ENCODE measurements around the gene EEF1AKMT1.

Gene EEF1AKMT1

DNA sequence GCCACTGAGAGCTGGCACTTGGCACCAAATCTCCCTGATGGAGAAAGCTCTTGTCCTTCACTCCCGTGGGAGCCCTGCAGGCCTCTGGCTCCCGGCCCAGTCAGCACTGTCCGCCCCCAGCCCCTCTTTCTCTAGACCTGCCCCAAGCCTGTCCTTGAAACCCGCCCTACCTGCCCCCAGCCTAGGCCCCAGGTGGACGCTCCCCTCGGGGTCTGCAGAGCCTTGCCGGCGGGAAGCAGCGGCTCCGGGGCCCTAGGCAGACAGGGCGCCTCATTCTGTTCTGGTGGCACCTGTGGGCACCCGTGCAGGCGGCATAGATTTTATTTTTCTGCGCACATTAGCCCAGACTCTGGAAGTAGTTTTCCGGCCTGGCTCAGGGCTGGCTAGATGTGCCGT lies 52.7 kb downstream of the EEF1AKMT1 start:
- Histone ChIP-seq H3K4me3 (ENCODE audit: insufficient read depth, low read depth, low read length) (peak overlapping the region; percentile 27), H3K27me3 (ENCODE audit: control insufficient read depth, insufficient read depth, low read length, poor library complexity, severe bottlenecking) (peaks cover 32% of the 10 kb centered on the region), H3K36me3 (ENCODE audit: control insufficient read depth, insufficient read depth, low read length) (no peaks in the 10 kb centered on the region), H3K9me3 (ENCODE audit: control insufficient read depth, low read length) (no peaks in the 10 kb centered on the region), H3K27ac (ENCODE audit: insufficient read depth, low read depth, low read length, poor library complexity, severe bottlenecking) (no peak overlapping the region), H3K4me1 (ENCODE audit: control insufficient read depth, insufficient read depth, low read length) (peaks cover 15% of the 10 kb centered on the region)
- 83 to 84% methylated on average over 16 of the region's 16 CpGs for WGBS, 2 experiments

DNA sequence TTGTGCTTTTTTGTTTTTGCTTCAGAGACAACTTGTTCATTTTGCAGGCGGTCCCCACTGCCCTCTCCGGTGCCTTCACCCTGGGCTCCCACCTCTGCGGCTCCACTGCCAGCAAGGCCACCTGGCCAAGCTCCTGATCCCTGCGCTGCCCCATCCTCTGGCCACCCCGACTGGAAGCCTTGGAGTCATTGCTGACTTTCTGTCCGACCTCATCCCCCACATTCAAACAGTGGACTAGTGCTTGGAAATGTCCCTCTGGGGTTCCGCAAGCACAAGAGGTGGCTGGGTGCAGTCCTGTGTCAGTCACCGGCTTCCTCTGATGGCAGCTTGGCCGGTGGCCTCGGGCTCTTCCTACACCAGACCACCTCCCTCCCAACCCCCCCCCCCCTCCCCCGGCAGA lies 53.3 kb downstream of the EEF1AKMT1 start:
- 88 to 89% methylated on average over 10 of the region's 11 CpGs for whole genome bisulfite sequencing, 2 experiments
- H3K36me3 ChIP-seq (ENCODE audit: control insufficient read depth, insufficient read depth, low read length), result no peaks in the 10 kb centered on the region
- H3K4me3 ChIP-seq (ENCODE audit: insufficient read depth, low read depth, low read length), result no peak overlapping the region
- H3K9me3 ChIP-seq (ENCODE audit: control insufficient read depth, low read length), result no peaks in the 10 kb centered on the region
- H3K27ac ChIP-seq (ENCODE audit: insufficient read depth, low read depth, low read length, poor library complexity, severe bottlenecking), result no peak overlapping the region
- H3K27me3 ChIP-seq (ENCODE audit: control insufficient read depth, insufficient read depth, low read length, poor library complexity, severe bottlenecking), result peaks cover 32% of the 10 kb centered on the region
- peaks cover 15% of the 10 kb centered on the region for H3K4me1 ChIP-seq (ENCODE audit: control insufficient read depth, insufficient read depth, low read length)

DNA sequence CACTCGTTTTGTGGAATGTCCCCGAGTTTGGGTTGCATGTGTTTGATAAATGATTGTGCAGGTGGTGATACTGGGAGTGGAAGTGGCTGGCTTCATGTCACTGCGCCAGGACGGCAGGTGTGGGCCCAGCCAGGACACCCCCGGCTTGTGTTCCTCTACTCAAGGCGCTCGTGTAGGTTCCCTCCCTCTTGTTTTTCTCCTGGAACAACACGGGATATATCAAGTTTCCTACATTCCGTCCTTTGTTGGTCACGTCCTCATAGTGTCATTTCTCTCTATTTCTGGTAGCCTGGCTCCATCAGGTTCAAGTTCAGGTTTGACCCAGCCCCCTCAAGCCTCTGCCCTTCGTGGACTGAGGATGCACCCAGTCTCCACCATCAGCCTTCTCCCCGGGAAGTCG lies 54.0 kb downstream of the EEF1AKMT1 start:
- Histone ChIP-seq H3K9me3 (ENCODE audit: control insufficient read depth, low read length) (no peaks in the 10 kb centered on the region), H3K36me3 (ENCODE audit: control insufficient read depth, insufficient read depth, low read length) (no peaks in the 10 kb centered on the region), H3K27ac (ENCODE audit: insufficient read depth, low read depth, low read length, poor library complexity, severe bottlenecking) (no peak overlapping the region), H3K4me3 (ENCODE audit: insufficient read depth, low read depth, low read length) (no peak overlapping the region), H3K4me1 (ENCODE audit: control insufficient read depth, insufficient read depth, low read length) (peaks cover 15% of the 10 kb centered on the region), H3K27me3 (ENCODE audit: control insufficient read depth, insufficient read depth, low read length, poor library complexity, severe bottlenecking) (peaks cover 32% of the 10 kb centered on the region)
- 90 to 92% methylated on average over 13 of the region's 13 CpGs for WGBS, 2 experiments

DNA sequence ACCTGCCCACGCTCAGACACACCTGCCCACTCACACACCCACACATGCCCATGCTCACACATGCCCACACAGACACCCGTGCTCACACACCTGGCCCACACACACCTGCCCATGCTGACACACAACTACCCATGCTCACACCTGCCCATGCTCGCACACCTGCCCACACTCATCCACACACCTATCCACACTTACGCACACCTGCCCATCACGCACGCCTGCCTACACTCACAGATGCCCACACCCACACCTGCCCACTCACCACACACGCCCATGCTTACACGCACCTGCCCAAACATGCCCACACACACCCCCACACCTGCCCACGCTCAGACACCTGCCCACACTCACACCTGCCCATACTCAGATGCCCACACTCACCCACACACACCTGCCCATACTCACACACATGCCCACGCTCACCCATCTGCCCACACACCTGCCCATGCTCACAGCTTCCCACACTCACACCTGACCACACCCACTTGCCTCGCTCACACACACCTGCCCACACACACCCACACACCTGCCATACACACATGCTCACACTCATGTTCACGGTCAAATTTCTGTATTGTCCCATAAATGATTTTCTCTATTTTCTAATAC lies 54.7 kb downstream of the EEF1AKMT1 start:
- peaks cover 32% of the 10 kb centered on the region for H3K27me3 ChIP-seq (ENCODE audit: control insufficient read depth, insufficient read depth, low read length, poor library complexity, severe bottlenecking)
- 89 to 92% methylated on average over 12 of the region's 12 CpGs for WGBS, 2 experiments
- no peaks in the 10 kb centered on the region for H3K9me3 ChIP-seq (ENCODE audit: control insufficient read depth, low read length)
- H3K4me3 ChIP-seq (ENCODE audit: insufficient read depth, low read depth, low read length), result no peak overlapping the region
- H3K27ac ChIP-seq (ENCODE audit: insufficient read depth, low read depth, low read length, poor library complexity, severe bottlenecking), result no peak overlapping the region
- H3K36me3 ChIP-seq (ENCODE audit: control insufficient read depth, insufficient read depth, low read length), result no peaks in the 10 kb centered on the region
- peaks cover 15% of the 10 kb centered on the region for H3K4me1 ChIP-seq (ENCODE audit: control insufficient read depth, insufficient read depth, low read length)

- no peaks in the 10 kb centered on the region for H3K36me3 ChIP-seq (ENCODE audit: control insufficient read depth, insufficient read depth, low read length)
- H3K4me3 ChIP-seq (ENCODE audit: insufficient read depth, low read depth, low read length), result no peak overlapping the region
- WGBS, 2 experiments, result 89 to 90% methylated on average over 44 of the region's 44 CpGs
- H3K27ac ChIP-seq (ENCODE audit: insufficient read depth, low read depth, low read length, poor library complexity, severe bottlenecking), result peak overlapping the region; percentile 64
- peaks cover 22% of the 10 kb centered on the region for H3K4me1 ChIP-seq (ENCODE audit: control insufficient read depth, insufficient read depth, low read length)
- H3K9me3 ChIP-seq (ENCODE audit: control insufficient read depth, low read length), result no peaks in the 10 kb centered on the region
- H3K27me3 ChIP-seq (ENCODE audit: control insufficient read depth, insufficient read depth, low read length, poor library complexity, severe bottlenecking), result peaks cover 32% of the 10 kb centered on the region
Measured at GRCh38 chr13:20717581-20718542, 55.9 kb downstream of the EEF1AKMT1 start.

GRCh38 chr13:20716951-20717350 lies 56.8 kb downstream of the EEF1AKMT1 start:
- Histone ChIP-seq H3K36me3 (ENCODE audit: control insufficient read depth, insufficient read depth, low read length) (no peaks in the 10 kb centered on the region), H3K27me3 (ENCODE audit: control insufficient read depth, insufficient read depth, low read length, poor library complexity, severe bottlenecking) (peaks cover 24% of the 10 kb centered on the region), H3K4me3 (ENCODE audit: insufficient read depth, low read depth, low read length) (no peak overlapping the region), H3K27ac (ENCODE audit: insufficient read depth, low read depth, low read length, poor library complexity, severe bottlenecking) (peak overlapping the region; percentile 64), H3K9me3 (ENCODE audit: control insufficient read depth, low read length) (no peaks in the 10 kb centered on the region), H3K4me1 (ENCODE audit: control insufficient read depth, insufficient read depth, low read length) (peaks cover 22% of the 10 kb centered on the region)
- 15% methylated on average over 15 of the region's 15 CpGs for WGBS, 2 experiments

- no peak overlapping the region for H3K27ac ChIP-seq (ENCODE audit: insufficient read depth, low read depth, low read length, poor library complexity, severe bottlenecking)
- H3K9me3 ChIP-seq (ENCODE audit: control insufficient read depth, low read length), result no peaks in the 10 kb centered on the region
- H3K36me3 ChIP-seq (ENCODE audit: control insufficient read depth, insufficient read depth, low read length), result no peaks in the 10 kb centered on the region
- 95 to 97% methylated on average over 5 of the region's 6 CpGs for WGBS, 2 experiments
- no peak overlapping the region for H3K4me3 ChIP-seq (ENCODE audit: insufficient read depth, low read depth, low read length)
- peaks cover 22% of the 10 kb centered on the region for H3K4me1 ChIP-seq (ENCODE audit: control insufficient read depth, insufficient read depth, low read length)
- peaks cover 8% of the 10 kb centered on the region for H3K27me3 ChIP-seq (ENCODE audit: control insufficient read depth, insufficient read depth, low read length, poor library complexity, severe bottlenecking)
Measured at GRCh38 chr13:20715330-20715712, 58.4 kb downstream of the EEF1AKMT1 start.

- Histone ChIP-seq H3K27ac (ENCODE audit: insufficient read depth, low read depth, low read length, poor library complexity, severe bottlenecking) (no peak overlapping the region), H3K27me3 (ENCODE audit: control insufficient read depth, insufficient read depth, low read length, poor library complexity, severe bottlenecking) (peaks cover 2% of the 10 kb centered on the region), H3K4me3 (ENCODE audit: insufficient read depth, low read depth, low read length) (no peak overlapping the region), H3K36me3 (ENCODE audit: control insufficient read depth, insufficient read depth, low read length) (no peaks in the 10 kb centered on the region), H3K9me3 (ENCODE audit: control insufficient read depth, low read length) (no peaks in the 10 kb centered on the region), H3K4me1 (ENCODE audit: control insufficient read depth, insufficient read depth, low read length) (peaks cover 22% of the 10 kb centered on the region)
- WGBS, 2 experiments, result 88 to 94% methylated on average over 6 to 9 of the region's 9 CpGs
Measured at GRCh38 chr13:20714563-20715329, 59.0 kb downstream of the EEF1AKMT1 start.

GRCh38 chr13:20714161-20714560 lies 59.6 kb downstream of the EEF1AKMT1 start:
- Histone ChIP-seq H3K27ac (ENCODE audit: insufficient read depth, low read depth, low read length, poor library complexity, severe bottlenecking) (no peak overlapping the region), H3K4me1 (ENCODE audit: control insufficient read depth, insufficient read depth, low read length) (peaks cover 22% of the 10 kb centered on the region), H3K27me3 (ENCODE audit: control insufficient read depth, insufficient read depth, low read length, poor library complexity, severe bottlenecking) (no peaks in the 10 kb centered on the region), H3K9me3 (ENCODE audit: control insufficient read depth, low read length) (no peaks in the 10 kb centered on the region), H3K4me3 (ENCODE audit: insufficient read depth, low read depth, low read length) (no peak overlapping the region), H3K36me3 (ENCODE audit: control insufficient read depth, insufficient read depth, low read length) (no peaks in the 10 kb centered on the region)
- 89 to 93% methylated on average over 8 of the region's 8 CpGs for WGBS, 2 experiments

- H3K4me3 ChIP-seq (ENCODE audit: insufficient read depth, low read depth, low read length), result no peak overlapping the region
- H3K27ac ChIP-seq (ENCODE audit: insufficient read depth, low read depth, low read length, poor library complexity, severe bottlenecking), result no peak overlapping the region
- WGBS, 2 experiments, result 88 to 89% methylated on average over 11 of the region's 11 CpGs
- no peaks in the 10 kb centered on the region for H3K9me3 ChIP-seq (ENCODE audit: control insufficient read depth, low read length)
- no peaks in the 10 kb centered on the region for H3K27me3 ChIP-seq (ENCODE audit: control insufficient read depth, insufficient read depth, low read length, poor library complexity, severe bottlenecking)
- no peaks in the 10 kb centered on the region for H3K36me3 ChIP-seq (ENCODE audit: control insufficient read depth, insufficient read depth, low read length)
- H3K4me1 ChIP-seq (ENCODE audit: control insufficient read depth, insufficient read depth, low read length), result peaks cover 22% of the 10 kb centered on the region
Measured at GRCh38 chr13:20713751-20714150, 60.0 kb downstream of the EEF1AKMT1 start.

Data from ectodermal cell (in vitro differentiated cells).